Activated naive CD8-positive, alpha-beta T cell treated with anti-CD3 and anti-CD28 coated beads for 36 hours (primary cell): ENCODE results near the gene CLIC5. TPM values are rescaled to one million over a fixed set of nuclear protein-coding genes. Genes with fewer than 3 reads are reported as not detected.

Experiments
- DNase-seq: peaks from one replicate; pipeline ENCODE4 v3.0.0; 2021
- H3K27ac Mint-ChIP-seq: one replicate; pipeline ENCODE4 v1.8.0; 2022; ENCODE audit warnings: mild to moderate bottlenecking, moderate library complexity, mixed read lengths
- H3K27me3 Mint-ChIP-seq: one replicate; pipeline ENCODE4 v1.8.0; 2022; ENCODE audit warnings: mild to moderate bottlenecking, mixed read lengths
- H3K36me3 Mint-ChIP-seq: one replicate; pipeline ENCODE4 v1.8.0; 2021; ENCODE audit warnings: mild to moderate bottlenecking, mixed read lengths
- H3K4me1 Mint-ChIP-seq: one replicate; pipeline ENCODE4 v1.8.0; 2021; ENCODE audit warnings: mixed read lengths
- H3K4me3 Mint-ChIP-seq: one replicate; pipeline ENCODE4 v1.8.0; 2022; ENCODE audit warnings: mild to moderate bottlenecking, moderate library complexity, mixed read lengths
- H3K9me3 Mint-ChIP-seq: one replicate; pipeline ENCODE4 v1.8.0; 2022; ENCODE audit warnings: mixed read lengths
- total RNA-seq, 2 experiments: library from RNA; stranded (reverse); gene quantifications; one replicate each; pipeline ENCODE4 v1.2.3, GENCODE V29; 2021

CLIC5 gene
- total RNA-seq, 2 experiments from 2014 or later, result 0.50 to 0.74 TPM

GRCh38 chr6:45898941-45899682 lies 116.5 kb downstream of the CLIC5 start:
- Mint-ChIP-seq H3K4me3 (no peak overlapping the region), H3K27ac (no peak overlapping the region), H3K4me1 (no peaks in the 10 kb centered on the region), H3K9me3 (no peaks in the 10 kb centered on the region), H3K27me3 (no peaks in the 10 kb centered on the region), H3K36me3 (no peaks in the 10 kb centered on the region)
- no peak for DNase-seq

- H3K4me1 Mint-ChIP-seq, result no peaks in the 10 kb centered on the region
- H3K27me3 Mint-ChIP-seq, result no peaks in the 10 kb centered on the region
- no peaks in the 10 kb centered on the region for H3K9me3 Mint-ChIP-seq
- no peak for DNase-seq
- no peak overlapping the region for H3K4me3 Mint-ChIP-seq
- H3K36me3 Mint-ChIP-seq, result no peaks in the 10 kb centered on the region
- H3K27ac Mint-ChIP-seq, result no peak overlapping the region
These were observed 118.7 kb downstream of the CLIC5 start for GRCh38 chr6:45896783-45897441.

- no peak overlapping the region for H3K27ac Mint-ChIP-seq
- H3K4me3 Mint-ChIP-seq, result no peak overlapping the region
- H3K4me1 Mint-ChIP-seq, result no peaks in the 10 kb centered on the region
- no peak for DNase-seq
- no peaks in the 10 kb centered on the region for H3K27me3 Mint-ChIP-seq
- no peaks in the 10 kb centered on the region for H3K9me3 Mint-ChIP-seq
- no peaks in the 10 kb centered on the region for H3K36me3 Mint-ChIP-seq
These were observed 120.1 kb downstream of the CLIC5 start for GRCh38 chr6:45895569-45895968.

- Mint-ChIP-seq H3K4me1 (no peaks in the 10 kb centered on the region), H3K27me3 (peaks cover 5% of the 10 kb centered on the region), H3K9me3 (no peaks in the 10 kb centered on the region), H3K27ac (no peak overlapping the region), H3K36me3 (no peaks in the 10 kb centered on the region), H3K4me3 (no peak overlapping the region)
- DNase-seq, result no peak
These were observed 122.9 kb downstream of the CLIC5 start for GRCh38 chr6:45892696-45893245.

GRCh38 chr6:45892196-45892595 lies 123.5 kb downstream of the CLIC5 start:
- H3K27ac Mint-ChIP-seq, result no peak overlapping the region
- no peaks in the 10 kb centered on the region for H3K36me3 Mint-ChIP-seq
- no peaks in the 10 kb centered on the region for H3K4me1 Mint-ChIP-seq
- no peaks in the 10 kb centered on the region for H3K9me3 Mint-ChIP-seq
- peaks cover 5% of the 10 kb centered on the region for H3K27me3 Mint-ChIP-seq
- no peak overlapping the region for H3K4me3 Mint-ChIP-seq
- no peak for DNase-seq

- no peaks in the 10 kb centered on the region for H3K4me1 Mint-ChIP-seq
- H3K27ac Mint-ChIP-seq, result no peak overlapping the region
- H3K4me3 Mint-ChIP-seq, result no peak overlapping the region
- no peak for DNase-seq
- H3K27me3 Mint-ChIP-seq, result peaks cover 17% of the 10 kb centered on the region
- no peaks in the 10 kb centered on the region for H3K9me3 Mint-ChIP-seq
- H3K36me3 Mint-ChIP-seq, result no peaks in the 10 kb centered on the region
These were observed 128.9 kb downstream of the CLIC5 start for GRCh38 chr6:45886776-45887175.

GRCh38 chr6:45884336-45884735 lies 131.3 kb downstream of the CLIC5 start:
- Mint-ChIP-seq H3K27me3 (peaks cover 22% of the 10 kb centered on the region), H3K4me3 (no peak overlapping the region), H3K36me3 (no peaks in the 10 kb centered on the region), H3K4me1 (no peaks in the 10 kb centered on the region), H3K27ac (no peak overlapping the region), H3K9me3 (no peaks in the 10 kb centered on the region)
- no peak for DNase-seq

- Mint-ChIP-seq H3K9me3 (no peaks in the 10 kb centered on the region), H3K27ac (no peak overlapping the region), H3K4me3 (no peak overlapping the region), H3K27me3 (peaks cover 17% of the 10 kb centered on the region), H3K36me3 (no peaks in the 10 kb centered on the region), H3K4me1 (no peaks in the 10 kb centered on the region)
- DNase-seq, result no peak
These were observed 133.0 kb downstream of the CLIC5 start for GRCh38 chr6:45882671-45883070.

- H3K9me3 Mint-ChIP-seq, result no peaks in the 10 kb centered on the region
- H3K27me3 Mint-ChIP-seq, result peaks cover 17% of the 10 kb centered on the region
- no peak for DNase-seq
- no peaks in the 10 kb centered on the region for H3K4me1 Mint-ChIP-seq
- no peak overlapping the region for H3K4me3 Mint-ChIP-seq
- H3K27ac Mint-ChIP-seq, result no peak overlapping the region
- H3K36me3 Mint-ChIP-seq, result no peaks in the 10 kb centered on the region
These were observed 133.8 kb downstream of the CLIC5 start for GRCh38 chr6:45881705-45882467.

- Mint-ChIP-seq H3K4me3 (no peak overlapping the region), H3K27me3 (peaks cover 17% of the 10 kb centered on the region), H3K9me3 (no peaks in the 10 kb centered on the region), H3K27ac (no peak overlapping the region), H3K36me3 (no peaks in the 10 kb centered on the region), H3K4me1 (no peaks in the 10 kb centered on the region)
- DNase-seq, result no peak
These were observed 135.0 kb downstream of the CLIC5 start for GRCh38 chr6:45880676-45881075.

GRCh38 chr6:45880159-45880558 lies 135.5 kb downstream of the CLIC5 start:
- Mint-ChIP-seq H3K9me3 (no peaks in the 10 kb centered on the region), H3K4me1 (no peaks in the 10 kb centered on the region), H3K36me3 (no peaks in the 10 kb centered on the region), H3K27me3 (peaks cover 17% of the 10 kb centered on the region), H3K4me3 (no peak overlapping the region), H3K27ac (no peak overlapping the region)
- DNase-seq, result no peak

- Mint-ChIP-seq H3K27me3 (peaks cover 5% of the 10 kb centered on the region), H3K4me1 (no peaks in the 10 kb centered on the region), H3K27ac (no peak overlapping the region), H3K36me3 (no peaks in the 10 kb centered on the region), H3K4me3 (no peak overlapping the region), H3K9me3 (no peaks in the 10 kb centered on the region)
- no peak for DNase-seq
These were observed 137.6 kb downstream of the CLIC5 start for GRCh38 chr6:45877970-45878590.

- H3K4me1 Mint-ChIP-seq, result no peaks in the 10 kb centered on the region
- peaks cover 19% of the 10 kb centered on the region for H3K27me3 Mint-ChIP-seq
- H3K9me3 Mint-ChIP-seq, result no peaks in the 10 kb centered on the region
- H3K27ac Mint-ChIP-seq, result no peak overlapping the region
- H3K4me3 Mint-ChIP-seq, result no peak overlapping the region
- H3K36me3 Mint-ChIP-seq, result no peaks in the 10 kb centered on the region
- DNase-seq, result no peak
These were observed 142.8 kb downstream of the CLIC5 start for GRCh38 chr6:45872827-45873365.

- H3K9me3 Mint-ChIP-seq, result no peaks in the 10 kb centered on the region
- H3K36me3 Mint-ChIP-seq, result no peaks in the 10 kb centered on the region
- H3K4me1 Mint-ChIP-seq, result no peaks in the 10 kb centered on the region
- H3K27me3 Mint-ChIP-seq, result peaks cover 27% of the 10 kb centered on the region
- no peak for DNase-seq
- no peak overlapping the region for H3K27ac Mint-ChIP-seq
- no peak overlapping the region for H3K4me3 Mint-ChIP-seq
These were observed 145.1 kb downstream of the CLIC5 start for GRCh38 chr6:45870531-45870930.

GRCh38 chr6:45864651-45865050 lies 151.0 kb downstream of the CLIC5 start:
- H3K9me3 Mint-ChIP-seq, result no peaks in the 10 kb centered on the region
- DNase-seq, result no peak
- H3K27ac Mint-ChIP-seq, result no peak overlapping the region
- H3K27me3 Mint-ChIP-seq, result peaks cover 27% of the 10 kb centered on the region
- H3K36me3 Mint-ChIP-seq, result no peaks in the 10 kb centered on the region
- H3K4me3 Mint-ChIP-seq, result no peak overlapping the region
- no peaks in the 10 kb centered on the region for H3K4me1 Mint-ChIP-seq
